GM18858 (cell line): Measurements from ENCODE around the gene JAKMIP1.
"Not testable (repeated sequence)": the region's sequence is repeated elsewhere in the genome, so short reads cannot be mapped to it uniquely, and the experiment has no call there.

Experiments
- ATAC-seq: cut with Tn5 transposase; IDR thresholded peaks from one replicate; pipeline ENCODE4 v1.9.1; 2021; ENCODE audit not compliant: unreplicated experiment

The JAKMIP1 gene

GRCh38 chr4:6150046-6150735, 50.2 kb downstream of the JAKMIP1 start:
- no peak for ATAC-seq

DNA sequence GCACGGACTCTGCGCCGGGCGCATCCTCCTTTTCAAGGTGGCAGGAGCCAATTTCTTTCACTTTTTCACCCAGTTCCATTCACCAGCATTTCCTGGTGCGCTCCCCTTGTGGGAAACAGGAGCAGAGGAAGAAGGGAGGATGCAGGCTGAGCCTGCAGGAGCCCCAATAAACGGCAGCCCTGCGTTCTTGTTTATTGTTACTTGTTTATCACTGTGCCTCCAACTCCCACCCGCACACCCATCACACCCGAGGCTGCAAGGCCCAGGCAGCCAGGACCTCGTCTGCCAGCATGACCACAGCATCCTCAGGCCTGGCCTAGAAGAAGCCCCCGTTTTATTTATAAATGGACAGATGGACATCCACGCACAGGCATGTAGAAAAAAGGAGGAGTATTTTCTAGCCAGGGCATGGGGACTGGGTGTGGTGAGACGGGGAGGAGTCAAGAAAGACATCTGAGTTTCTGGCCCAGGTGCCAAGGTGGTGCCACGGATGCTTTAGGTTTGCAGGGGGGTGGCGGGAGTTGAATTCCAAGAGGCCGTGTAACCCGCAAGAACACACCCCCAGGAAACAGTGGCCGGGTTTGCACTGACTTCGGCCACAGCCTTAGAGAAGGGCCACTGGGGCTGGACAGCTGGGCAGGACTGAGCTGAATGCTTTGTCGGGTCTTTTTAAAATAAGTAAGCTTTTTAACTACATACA, 51.7 kb downstream of the JAKMIP1 start:
- ATAC-seq = no peak

- ATAC-seq = no peak
Measured at GRCh38 chr4:6147441-6147840, 52.9 kb downstream of the JAKMIP1 start.

DNA sequence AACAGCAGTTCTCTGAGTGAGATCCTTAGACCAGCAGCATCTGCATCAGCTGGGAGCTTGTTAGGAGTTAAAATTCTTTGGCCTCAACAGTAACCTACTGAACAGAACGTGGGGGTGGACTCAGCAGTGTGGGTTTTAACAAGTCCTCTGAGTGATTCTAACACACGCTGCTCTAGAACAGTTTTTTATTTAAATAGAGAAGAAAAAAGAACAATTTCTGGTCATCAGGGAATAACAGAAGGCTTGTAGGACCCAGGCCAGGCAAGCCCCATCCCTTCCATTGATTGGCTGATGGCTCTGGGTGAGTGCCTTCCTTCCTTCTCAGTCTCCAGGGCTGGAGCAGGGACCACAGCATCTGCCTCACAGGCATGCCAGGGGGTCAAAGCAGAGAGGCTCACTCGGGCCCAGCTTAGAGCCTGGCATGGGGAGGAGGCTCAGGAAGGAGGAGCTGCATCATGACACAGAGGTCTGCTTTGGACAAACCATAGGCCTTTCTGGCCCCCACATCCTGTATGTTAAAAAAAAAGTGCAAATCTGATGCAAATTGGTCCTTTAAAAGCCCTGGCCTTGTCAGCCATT, 56.7 kb downstream of the JAKMIP1 start:
- no peak for ATAC-seq

DNA sequence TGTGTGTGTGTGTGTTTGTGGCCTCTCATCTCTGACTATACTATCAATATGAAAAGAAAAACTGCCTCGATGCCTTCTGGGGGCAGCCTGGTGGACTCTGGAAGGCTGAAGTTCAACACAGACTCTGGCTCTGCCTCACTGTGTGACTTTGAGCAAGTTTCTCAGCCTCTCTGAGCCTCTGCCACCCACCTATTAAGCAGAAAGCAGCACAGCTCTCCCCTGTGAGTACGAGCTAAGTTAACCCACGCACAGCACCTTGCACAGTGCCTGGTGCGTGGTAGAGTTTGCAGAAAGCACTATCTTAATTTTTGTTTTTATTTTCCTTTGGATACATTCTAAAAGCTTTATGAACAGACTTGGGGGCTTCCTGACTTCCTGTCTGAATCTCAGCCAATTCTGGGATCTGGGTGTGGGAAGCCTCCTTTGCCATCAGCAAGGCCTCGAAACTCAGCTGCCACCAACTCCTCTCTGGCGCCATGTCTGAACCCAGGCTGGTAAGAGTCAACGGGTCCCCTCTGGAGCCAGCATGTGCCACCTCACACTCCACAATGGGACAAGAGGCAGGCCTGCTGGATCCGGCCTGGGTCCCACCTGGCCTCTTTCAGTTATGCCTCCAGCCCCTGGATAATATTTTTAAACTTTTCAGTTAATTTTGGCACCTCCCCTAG, 57.3 kb downstream of the JAKMIP1 start:
- ATAC-seq = no peak

- no peak for ATAC-seq
Measured at GRCh38 chr4:6142511-6142910, 57.8 kb downstream of the JAKMIP1 start.

DNA sequence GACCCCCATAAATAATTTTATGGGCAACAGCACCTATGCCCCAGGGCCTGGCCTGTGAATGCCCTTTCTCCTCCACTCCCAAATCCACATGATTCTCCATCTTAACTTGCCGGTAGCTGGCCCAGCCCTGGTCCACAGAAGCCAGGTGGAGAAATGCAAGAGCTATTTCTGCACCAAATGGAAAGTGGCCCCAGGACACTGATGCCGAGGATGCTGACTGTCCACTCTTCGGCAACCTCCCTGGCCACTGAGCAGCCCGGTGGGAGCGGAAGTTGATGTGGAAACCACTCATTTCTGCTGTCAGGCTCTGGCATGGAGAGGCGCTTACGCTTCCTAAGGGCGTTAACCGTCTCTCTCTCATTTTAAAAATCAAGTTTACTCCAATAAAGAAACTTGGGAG, 58.8 kb downstream of the JAKMIP1 start:
- ATAC-seq = no peak

DNA sequence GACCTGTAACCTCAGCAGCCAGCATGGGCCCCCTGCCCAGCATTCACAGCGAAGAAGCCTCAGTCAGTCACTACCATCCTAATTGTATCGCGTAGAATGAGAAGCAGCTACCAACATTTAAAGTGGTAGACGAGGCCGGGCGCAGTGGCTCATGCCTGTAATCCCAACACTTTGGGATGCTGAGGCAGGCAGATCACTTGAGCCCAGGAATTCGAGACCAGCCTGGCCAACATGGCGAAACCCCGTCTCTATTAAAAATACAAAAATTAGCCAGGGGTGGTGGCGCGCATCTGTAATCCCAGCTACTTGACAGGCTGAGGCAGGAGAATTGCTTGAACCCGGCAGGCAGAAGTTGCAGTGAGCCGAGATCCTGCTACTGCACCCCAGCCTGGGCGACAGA, 59.3 kb downstream of the JAKMIP1 start:
- ATAC-seq = not testable (repeated sequence)

GRCh38 chr4:6137747-6138135, 62.6 kb downstream of the JAKMIP1 start:
- ATAC-seq = no peak

DNA sequence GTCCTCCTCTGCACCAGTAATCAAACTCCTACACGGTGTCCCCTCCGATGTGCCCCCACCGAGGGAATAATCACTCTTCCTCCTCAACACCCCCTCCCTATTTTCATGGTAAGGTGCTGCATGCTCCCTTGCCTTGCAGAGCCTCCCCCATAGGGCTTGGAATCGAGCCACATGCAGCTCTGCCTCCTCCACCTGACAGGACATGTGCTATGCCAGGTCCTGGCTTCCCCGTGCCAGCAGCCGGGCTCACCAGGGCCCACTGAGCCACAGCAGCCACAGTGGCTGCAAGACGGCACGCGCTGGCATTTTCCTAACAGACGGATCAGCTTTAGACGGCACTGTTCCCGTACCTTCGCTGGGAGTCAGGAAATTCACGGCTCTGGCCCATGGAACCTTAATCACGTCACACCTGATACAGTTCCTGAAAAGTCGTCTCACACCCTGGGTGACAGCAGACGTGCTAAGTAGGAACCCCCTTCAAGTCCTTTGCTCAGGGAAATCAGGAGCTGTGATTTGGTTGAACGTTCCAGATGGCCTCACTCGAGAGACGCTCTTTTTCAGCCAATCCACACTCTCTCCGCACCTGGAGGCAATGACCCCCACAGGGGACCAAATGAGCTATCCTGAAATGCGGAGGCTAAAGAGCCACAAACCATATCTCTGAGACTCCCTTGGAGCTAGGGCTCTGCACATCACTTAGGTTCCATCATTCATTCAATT, 63.2 kb downstream of the JAKMIP1 start:
- no peak for ATAC-seq

DNA sequence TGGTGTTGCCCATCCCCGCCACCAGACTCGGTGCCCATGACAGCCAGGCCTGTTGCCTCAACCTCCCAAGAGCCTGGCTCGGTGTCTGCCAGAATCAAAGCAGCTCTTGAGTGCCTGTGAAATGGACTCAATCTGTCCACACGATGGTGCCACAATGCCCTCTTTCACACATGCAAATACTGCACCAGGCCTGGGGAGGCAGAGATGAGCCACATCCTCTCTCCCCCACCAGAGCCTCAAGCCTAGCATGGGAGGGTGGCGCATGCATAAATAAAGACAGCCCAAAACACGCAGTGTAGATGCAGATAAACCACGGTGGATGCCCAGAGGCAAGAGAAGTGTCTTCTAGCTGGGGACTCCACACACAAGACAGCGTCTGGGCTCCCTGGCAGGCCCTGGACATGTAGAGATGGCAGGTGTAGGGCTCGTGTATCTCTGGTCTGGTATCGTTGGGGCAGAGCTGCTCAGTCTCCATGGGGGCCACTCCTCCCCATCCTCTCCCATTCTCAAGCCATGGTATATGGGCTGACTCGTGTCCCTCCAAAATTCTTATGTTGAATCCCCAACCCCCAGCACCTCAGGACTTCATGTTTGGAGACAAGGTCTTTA, 65.6 kb downstream of the JAKMIP1 start:
- no peak for ATAC-seq

- no peak for ATAC-seq
Measured at GRCh38 chr4:6132716-6133115, 67.6 kb downstream of the JAKMIP1 start.

- ATAC-seq = no peak
Measured at GRCh38 chr4:6128221-6128850, 72.0 kb downstream of the JAKMIP1 start.

- ATAC-seq = no peak
Measured at GRCh38 chr4:6126971-6127745, 73.2 kb downstream of the JAKMIP1 start.

DNA sequence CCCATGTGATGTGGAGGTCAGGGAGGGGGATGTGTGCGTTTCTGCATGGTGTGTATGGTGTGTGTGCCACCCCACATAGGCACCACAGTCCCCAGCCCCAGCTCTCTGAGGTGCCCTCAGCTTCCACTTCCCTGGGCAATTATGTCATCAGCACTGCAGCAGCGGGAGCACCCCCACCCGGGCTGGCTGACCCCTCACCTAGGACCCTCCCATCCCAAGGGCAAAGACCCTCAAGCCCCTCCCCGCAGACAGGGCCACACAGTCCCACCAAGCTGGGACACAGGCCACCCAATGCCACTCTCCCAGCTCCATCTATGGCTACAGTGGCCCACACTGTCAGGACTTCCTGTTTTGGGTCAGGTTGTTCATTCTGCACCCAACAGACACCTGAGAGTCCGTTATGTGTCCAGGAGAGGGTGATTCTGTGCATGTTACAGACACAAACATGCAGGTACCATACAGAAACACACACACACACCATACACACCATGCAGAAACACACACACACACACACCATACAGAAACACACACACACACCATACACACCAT, 75.2 kb downstream of the JAKMIP1 start:
- no peak for ATAC-seq

- no peak for ATAC-seq
Measured at GRCh38 chr4:6124386-6125102, 75.8 kb downstream of the JAKMIP1 start.

- no peak for ATAC-seq
Measured at GRCh38 chr4:6123976-6124375, 76.4 kb downstream of the JAKMIP1 start.

GRCh38 chr4:6123541-6123940, 76.8 kb downstream of the JAKMIP1 start:
- no peak for ATAC-seq

- ATAC-seq = no peak
Measured at GRCh38 chr4:6123116-6123515, 77.2 kb downstream of the JAKMIP1 start.
